Measurements from ENCODE around the gene PHLDB1.

Gene PHLDB1

GRCh38 chr11:118656563-118657165 lies 49.2 kb downstream of the PHLDB1 start:
- H3K36me3 ChIP-seq (ENCODE audit: insufficient read depth, low read length), result no peaks in the 10 kb centered on the region
- H3K9ac ChIP-seq (ENCODE audit: low read length), result no peak overlapping the region
- TF ChIP-seq CTCF (IDR thresholded peaks at IDR 0.05; ENCODE audit: low read length), result no peak
- no peak for TF ChIP-seq EZH2 (IDR thresholded peaks at IDR 0.05; ENCODE audit: borderline replicate concordance, low read length)
- H4K20me1 ChIP-seq (ENCODE audit: insufficient read depth, low read length), result no peaks in the 10 kb centered on the region
- H3K4me1 ChIP-seq (ENCODE audit: insufficient read depth, low read length, severe bottlenecking), result no peaks in the 10 kb centered on the region
- no peaks in the 10 kb centered on the region for H3K9me2 ChIP-seq (ENCODE audit: low read depth, low read length)
- H2AFZ ChIP-seq (ENCODE audit: low read length), result no peak overlapping the region
- H3K9me3 ChIP-seq (ENCODE audit: low read length), result no peaks in the 10 kb centered on the region
- no peak overlapping the region for H3K4me3 ChIP-seq (ENCODE audit: low read depth, low read length, poor library complexity, severe bottlenecking)
- no peak overlapping the region for H3K27ac ChIP-seq (ENCODE audit: low read depth, low read length, poor library complexity, severe bottlenecking)
- H3K27me3 ChIP-seq (ENCODE audit: insufficient read depth, low read length), result no peaks in the 10 kb centered on the region
- H3K4me2 ChIP-seq (ENCODE audit: low read length), result no peak overlapping the region
- no peaks in the 10 kb centered on the region for H3F3A ChIP-seq (ENCODE audit: insufficient read depth, low read length)
- H3K79me2 ChIP-seq (ENCODE audit: insufficient read depth, low read length), result no peaks in the 10 kb centered on the region

- H3K9me2 ChIP-seq (ENCODE audit: low read depth, low read length), result no peaks in the 10 kb centered on the region
- no peak overlapping the region for H3K9ac ChIP-seq (ENCODE audit: low read length)
- H3K9me3 ChIP-seq (ENCODE audit: low read length), result no peaks in the 10 kb centered on the region
- no peaks in the 10 kb centered on the region for H3K4me1 ChIP-seq (ENCODE audit: insufficient read depth, low read length, severe bottlenecking)
- no peaks in the 10 kb centered on the region for H3K36me3 ChIP-seq (ENCODE audit: insufficient read depth, low read length)
- H3K27me3 ChIP-seq (ENCODE audit: insufficient read depth, low read length), result no peaks in the 10 kb centered on the region
- TF ChIP-seq CTCF (IDR thresholded peaks at IDR 0.05; ENCODE audit: low read length), result no peak
- no peak for TF ChIP-seq EZH2 (IDR thresholded peaks at IDR 0.05; ENCODE audit: borderline replicate concordance, low read length)
- no peaks in the 10 kb centered on the region for H3F3A ChIP-seq (ENCODE audit: insufficient read depth, low read length)
- H3K79me2 ChIP-seq (ENCODE audit: insufficient read depth, low read length), result no peaks in the 10 kb centered on the region
- H4K20me1 ChIP-seq (ENCODE audit: insufficient read depth, low read length), result no peaks in the 10 kb centered on the region
- no peak overlapping the region for H2AFZ ChIP-seq (ENCODE audit: low read length)
- H3K4me2 ChIP-seq (ENCODE audit: low read length), result no peak overlapping the region
- H3K27ac ChIP-seq (ENCODE audit: low read depth, low read length, poor library complexity, severe bottlenecking), result no peak overlapping the region
- H3K4me3 ChIP-seq (ENCODE audit: low read depth, low read length, poor library complexity, severe bottlenecking), result no peak overlapping the region
These were observed 49.8 kb downstream of the PHLDB1 start for GRCh38 chr11:118657238-118657637.

- Histone ChIP-seq H3K27ac (ENCODE audit: low read depth, low read length, poor library complexity, severe bottlenecking) (no peak overlapping the region), H3K9ac (ENCODE audit: low read length) (no peak overlapping the region), H3K9me2 (ENCODE audit: low read depth, low read length) (no peaks in the 10 kb centered on the region), H3F3A (ENCODE audit: insufficient read depth, low read length) (no peaks in the 10 kb centered on the region), H3K9me3 (ENCODE audit: low read length) (no peaks in the 10 kb centered on the region), H3K4me3 (ENCODE audit: low read depth, low read length, poor library complexity, severe bottlenecking) (no peak overlapping the region), H3K4me1 (ENCODE audit: insufficient read depth, low read length, severe bottlenecking) (no peaks in the 10 kb centered on the region), H2AFZ (ENCODE audit: low read length) (no peak overlapping the region), H3K4me2 (ENCODE audit: low read length) (no peak overlapping the region), H4K20me1 (ENCODE audit: insufficient read depth, low read length) (no peaks in the 10 kb centered on the region), H3K27me3 (ENCODE audit: insufficient read depth, low read length) (no peaks in the 10 kb centered on the region), H3K79me2 (ENCODE audit: insufficient read depth, low read length) (no peaks in the 10 kb centered on the region), H3K36me3 (ENCODE audit: insufficient read depth, low read length) (no peaks in the 10 kb centered on the region)
- TF ChIP-seq CTCF (IDR thresholded peaks at IDR 0.05; ENCODE audit: low read length) (no peak), EZH2 (IDR thresholded peaks at IDR 0.05; ENCODE audit: borderline replicate concordance, low read length) (no peak)
These were observed 50.5 kb downstream of the PHLDB1 start for GRCh38 chr11:118657709-118658428.

Measured in OCI-LY1 (cell line).